Transverse colon (tissue), 4 donors: ENCODE data around the gene ANXA10. TPM values are rescaled to one million over a fixed set of nuclear protein-coding genes. Genes with fewer than 3 reads are reported as not detected.
"Not testable (repeated sequence)": the region's sequence is repeated elsewhere in the genome, so short reads cannot be mapped to it uniquely, and the experiment has no call there.

Experiments used
- DNase-seq: peaks from one replicate; pipeline ENCODE4 v3.0.0-alpha.2; 2019
- H3K27ac ChIP-seq, 4 donors: fragments of 200-600 bp; sonication (generic); 2 replicates each; pipeline ENCODE4 v1.5.1; 2016 to 2018; ENCODE audit warnings: inconsistent platforms in 4 of 4
- H3K27me3 ChIP-seq: fragments of 200-600 bp; sonication (generic); 2 replicates; pipeline ENCODE4 v1.5.1; 2017; ENCODE audit warnings: inconsistent platforms
- H3K36me3 ChIP-seq, 4 donors: fragments of 200-600 bp; sonication (generic); 2 replicates each; pipeline ENCODE4 v1.5.1; 2017 to 2019; ENCODE audit warnings: inconsistent platforms in 4 of 4
- H3K4me1 ChIP-seq, 4 donors: fragments of 200-600 bp; sonication (generic); 2 replicates each; pipeline ENCODE4 v1.5.1; 2017 to 2020; ENCODE audit warnings: inconsistent platforms in 4 of 4
- H3K4me3 ChIP-seq, 4 donors: fragments of 200-600 bp; sonication (generic); 1 replicate in 1 of 4; 2 replicates in 3 of 4; pipeline versions ENCODE4 v1.5.1 to v1.6.1; 2017 to 2019; ENCODE audit warnings: inconsistent platforms in 4 of 4
- H3K9me3 ChIP-seq, 2 donors: fragments of 200-600 bp; sonication (generic); 2 replicates each; pipeline ENCODE4 v1.5.1; 2017 to 2019; ENCODE audit warnings: inconsistent platforms in 2 of 2
- CTCF ChIP-seq, 5 experiments: fragments of 200-600 bp in 3 of 5; fragments of 450-650 bp in 2 of 5; sonication (generic) in 3 of 5; IDR thresholded peaks; 1 replicate in 2 of 5; 2 replicates in 3 of 5; pipeline ENCODE4 v1.5.1; 2016 to 2017; ENCODE audit warnings: antibody characterized with exemption in 5 of 5, inconsistent platforms in 3 of 5, mild to moderate bottlenecking in 2 of 5, moderate library complexity in 1 of 5
- EP300 ChIP-seq: sonication (generic); formaldehyde crosslinking; IDR thresholded peaks from one replicate; pipeline ENCODE4 v1.6.1; 2017; ENCODE audit warnings: antibody characterized with exemption, low read depth
- POLR2A ChIP-seq: fragments of 450-650 bp; IDR thresholded peaks from one replicate; pipeline ENCODE4 v1.6.1; 2016; ENCODE audit warnings: antibody characterized with exemption, mild to moderate bottlenecking, moderate library complexity
- POLR2AphosphoS5 ChIP-seq, 3 donors: sonication (generic); formaldehyde crosslinking; IDR thresholded peaks; one replicate each; pipeline ENCODE4 v1.6.1; 2016; ENCODE audit warnings: antibody characterized with exemption in 3 of 3
- WGBS, 2 donors: methylation state at CpG; one replicate each; pipeline ENCODE4 v1.1.5; 2018; ENCODE audit warnings: low coverage in 1 of 2; 5-methylcytosine and 5-hydroxymethylcytosine counted together
- in situ Hi-C, 4 donors: fragments of 200-750 bp; cut with MboI; loops; one replicate each; pipeline versions ENCODE4 v1.15.0 to v1.15.1; 2017; ENCODE audit warnings: low sequenced_read_pairs in 3 of 4, low pct_ligation_motif_present in 1 of 4, low pct_unique_long_range_greater_than_20kb in 1 of 4
- intact Hi-C: fragments of 100-400 bp; cut with DNase I; formaldehyde crosslinking; loops from one replicate; pipeline ENCODE4 v1.15.1; 2023; ENCODE audit warnings: low total_unique reads
- total RNA-seq, 4 donors: library from RNA; depleted of rRNA; stranded (reverse); fragments of >200 nt; gene quantifications; one replicate each; pipeline ENCODE4 v1.1.0, GENCODE V29; 2016

Gene ANXA10
- total RNA-seq, 4 donors from 2014 or later = 0.82 TPM; not detected in 3

GRCh38 chr4:168099195-168099594 is 6.9 kb downstream of the ANXA10 start:
- Histone ChIP-seq H3K36me3 (no peaks in the 10 kb centered on the region), H3K27me3 (no peaks in the 10 kb centered on the region), H3K4me1 (no peaks in the 10 kb centered on the region), H3K27ac (no peak overlapping the region), H3K9me3 (no peaks in the 10 kb centered on the region), H3K4me3 (no peak overlapping the region)
- DNase-seq = no peak
- in situ Hi-C loops = no loop called here
- 91 to 92% methylated on average over 3 of the region's 3 CpGs for WGBS, 2 donors
- no peak for TF ChIP-seq POLR2A
- no peak for TF ChIP-seq CTCF (IDR thresholded peaks at IDR 0.05)
- TF ChIP-seq EP300 = no peak
- intact Hi-C loops = no loop called here

- TF ChIP-seq POLR2AphosphoS5 (IDR thresholded peaks at IDR 0.05) = no peak
- TF ChIP-seq CTCF (IDR thresholded peaks at IDR 0.05) = no peak
- TF ChIP-seq EP300 = no peak
- no peak for TF ChIP-seq POLR2A
- Histone ChIP-seq H3K4me1 (no peaks in the 10 kb centered on the region), H3K9me3 (no peaks in the 10 kb centered on the region), H3K27ac (no peak overlapping the region), H3K4me3 (no peak overlapping the region), H3K27me3 (no peaks in the 10 kb centered on the region), H3K36me3 (no peaks in the 10 kb centered on the region)
- intact Hi-C loops (no loop called here), in situ Hi-C loops (no loop called here)
- DNase-seq = no peak
- 97 to 100% methylated on average over 1 of the region's 1 CpG for WGBS, 2 donors
Observed at GRCh38 chr4:168101026-168101425, 8.7 kb downstream of the ANXA10 start.

- no peak for TF ChIP-seq POLR2A
- no peak for TF ChIP-seq EP300
- TF ChIP-seq POLR2AphosphoS5 (IDR thresholded peaks at IDR 0.05) = no peak
- TF ChIP-seq CTCF (IDR thresholded peaks at IDR 0.05) = no peak
- intact Hi-C loops (no loop called here), in situ Hi-C loops (no loop called here)
- no peaks in the 10 kb centered on the region for H3K27me3 ChIP-seq
- no peaks in the 10 kb centered on the region for H3K9me3 ChIP-seq
- no peak for DNase-seq
- 81 to 90% methylated on average over 3 of the region's 3 CpGs for WGBS, 2 donors
- no peaks in the 10 kb centered on the region for H3K36me3 ChIP-seq
- H3K4me3 ChIP-seq = no peak overlapping the region
- H3K4me1 ChIP-seq = no peaks in the 10 kb centered on the region
- H3K27ac ChIP-seq = no peak overlapping the region
Observed at GRCh38 chr4:168102403-168102802, 10.1 kb downstream of the ANXA10 start.

DNA sequence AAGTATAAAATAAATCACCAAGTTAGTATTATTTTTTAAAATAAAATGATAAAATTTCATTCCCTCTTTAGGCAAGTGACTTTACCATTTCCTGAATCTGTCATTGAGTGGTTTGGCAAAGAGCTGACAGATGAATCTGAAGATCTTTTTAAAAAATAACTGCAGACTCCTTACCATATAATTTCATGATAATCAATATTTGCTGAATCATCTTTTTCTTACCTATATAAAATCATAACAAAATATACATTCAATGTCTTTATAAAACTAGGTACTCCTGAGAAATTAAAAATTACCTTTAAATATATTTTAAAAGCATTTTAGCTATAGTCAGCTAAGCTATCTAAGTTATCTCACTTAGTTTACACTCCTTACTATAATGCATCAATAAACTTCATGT is 17.2 kb downstream of the ANXA10 start:
- intact Hi-C loops (no loop called here), in situ Hi-C loops (no loop called here)
- H3K36me3 ChIP-seq = no peaks in the 10 kb centered on the region
- no peak for DNase-seq
- no peaks in the 10 kb centered on the region for H3K27me3 ChIP-seq
- TF ChIP-seq EP300 (no peak), CTCF (IDR thresholded peaks at IDR 0.05) (no peak), POLR2A (no peak), POLR2AphosphoS5 (IDR thresholded peaks at IDR 0.05) (no peak)
- no peak overlapping the region for H3K27ac ChIP-seq
- H3K4me1 ChIP-seq = no peaks in the 10 kb centered on the region
- no peak overlapping the region for H3K4me3 ChIP-seq
- H3K9me3 ChIP-seq = no peaks in the 10 kb centered on the region

DNA sequence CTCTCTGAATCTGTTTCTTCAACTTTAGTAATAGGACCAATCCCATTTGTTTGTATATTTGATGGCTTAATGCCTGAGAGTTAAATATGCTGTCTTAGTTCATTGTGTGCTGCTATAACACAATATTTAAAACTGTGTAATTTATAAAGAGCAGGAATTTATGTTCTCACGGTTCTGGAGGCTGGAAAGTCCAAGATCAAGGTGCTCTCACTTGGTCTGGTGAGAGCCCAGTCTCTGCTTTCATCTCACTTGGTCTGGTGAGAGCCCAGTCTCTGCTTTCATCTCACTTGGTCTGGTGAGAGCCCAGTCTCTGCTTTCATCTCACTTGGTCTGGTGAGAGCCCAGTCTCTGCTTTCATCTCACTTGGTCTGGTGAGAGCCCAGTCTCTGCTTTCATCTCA is 20.7 kb downstream of the ANXA10 start:
- H3K9me3 ChIP-seq, H3K27me3 ChIP-seq, in situ Hi-C loops, H3K36me3 ChIP-seq, H3K4me1 ChIP-seq, H3K4me3 ChIP-seq, DNase-seq, H3K27ac ChIP-seq, intact Hi-C loops: not testable (repeated sequence)
- WGBS, 2 donors = 73 to 75% methylated on average over 1 of the region's 1 CpG
